C4-2B (cell line): Measurements from ENCODE around the gene COL4A1.

Source experiments
- ZFX ChIP-seq: fragments of 450-650 bp; IDR thresholded peaks from 2 replicates; pipeline ENCODE4 v1.6.1; 2017
- TF ChIP-seq, protein P1 (sequence below): fragments of 450-650 bp; conservative IDR thresholded peaks from 2 replicates; pipeline ENCODE4 v1.5.1; 2017; ENCODE audit warnings: mild to moderate bottlenecking

GRCh38 chr13:110214637-110215036, 92.3 kb downstream of the COL4A1 start:
- TF ChIP-seq, protein P1, sequence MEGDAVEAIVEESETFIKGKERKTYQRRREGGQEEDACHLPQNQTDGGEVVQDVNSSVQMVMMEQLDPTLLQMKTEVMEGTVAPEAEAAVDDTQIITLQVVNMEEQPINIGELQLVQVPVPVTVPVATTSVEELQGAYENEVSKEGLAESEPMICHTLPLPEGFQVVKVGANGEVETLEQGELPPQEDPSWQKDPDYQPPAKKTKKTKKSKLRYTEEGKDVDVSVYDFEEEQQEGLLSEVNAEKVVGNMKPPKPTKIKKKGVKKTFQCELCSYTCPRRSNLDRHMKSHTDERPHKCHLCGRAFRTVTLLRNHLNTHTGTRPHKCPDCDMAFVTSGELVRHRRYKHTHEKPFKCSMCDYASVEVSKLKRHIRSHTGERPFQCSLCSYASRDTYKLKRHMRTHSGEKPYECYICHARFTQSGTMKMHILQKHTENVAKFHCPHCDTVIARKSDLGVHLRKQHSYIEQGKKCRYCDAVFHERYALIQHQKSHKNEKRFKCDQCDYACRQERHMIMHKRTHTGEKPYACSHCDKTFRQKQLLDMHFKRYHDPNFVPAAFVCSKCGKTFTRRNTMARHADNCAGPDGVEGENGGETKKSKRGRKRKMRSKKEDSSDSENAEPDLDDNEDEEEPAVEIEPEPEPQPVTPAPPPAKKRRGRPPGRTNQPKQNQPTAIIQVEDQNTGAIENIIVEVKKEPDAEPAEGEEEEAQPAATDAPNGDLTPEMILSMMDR = no peak
- TF ChIP-seq ZFX = no peak
